VCaP (cell line): ENCODE results near the gene CERS6.

Experiments
- H3K27ac ChIP-seq: fragments of 450-650 bp; 2 replicates; pipeline ENCODE4 v1.5.1; 2017
- TF ChIP-seq, protein P1 (sequence below): fragments of 450-650 bp; conservative IDR thresholded peaks from 2 replicates; pipeline ENCODE4 v1.5.1; 2017; ENCODE audit warnings: mild to moderate bottlenecking, moderate library complexity

CERS6 gene

DNA sequence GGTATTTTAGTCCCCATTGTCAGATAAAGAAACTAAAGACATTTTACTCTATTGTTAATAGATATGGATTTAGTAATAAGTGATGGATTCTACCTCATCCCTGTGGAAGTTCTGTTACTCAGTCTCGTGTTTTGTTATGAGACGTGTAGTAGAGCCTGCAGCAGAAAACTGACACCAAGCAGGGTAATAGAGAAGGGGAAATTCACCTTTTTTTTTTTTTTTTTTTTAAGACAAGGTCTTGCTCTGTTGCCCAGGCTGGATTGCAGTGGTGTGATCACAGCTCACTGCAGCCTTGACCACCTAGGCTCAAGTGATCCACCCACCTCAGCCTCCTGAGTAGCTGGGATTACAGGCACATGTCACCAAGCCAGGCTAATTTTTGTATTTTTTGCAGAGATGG lies 164.5 kb downstream of the CERS6 start:
- TF ChIP-seq, protein P1, sequence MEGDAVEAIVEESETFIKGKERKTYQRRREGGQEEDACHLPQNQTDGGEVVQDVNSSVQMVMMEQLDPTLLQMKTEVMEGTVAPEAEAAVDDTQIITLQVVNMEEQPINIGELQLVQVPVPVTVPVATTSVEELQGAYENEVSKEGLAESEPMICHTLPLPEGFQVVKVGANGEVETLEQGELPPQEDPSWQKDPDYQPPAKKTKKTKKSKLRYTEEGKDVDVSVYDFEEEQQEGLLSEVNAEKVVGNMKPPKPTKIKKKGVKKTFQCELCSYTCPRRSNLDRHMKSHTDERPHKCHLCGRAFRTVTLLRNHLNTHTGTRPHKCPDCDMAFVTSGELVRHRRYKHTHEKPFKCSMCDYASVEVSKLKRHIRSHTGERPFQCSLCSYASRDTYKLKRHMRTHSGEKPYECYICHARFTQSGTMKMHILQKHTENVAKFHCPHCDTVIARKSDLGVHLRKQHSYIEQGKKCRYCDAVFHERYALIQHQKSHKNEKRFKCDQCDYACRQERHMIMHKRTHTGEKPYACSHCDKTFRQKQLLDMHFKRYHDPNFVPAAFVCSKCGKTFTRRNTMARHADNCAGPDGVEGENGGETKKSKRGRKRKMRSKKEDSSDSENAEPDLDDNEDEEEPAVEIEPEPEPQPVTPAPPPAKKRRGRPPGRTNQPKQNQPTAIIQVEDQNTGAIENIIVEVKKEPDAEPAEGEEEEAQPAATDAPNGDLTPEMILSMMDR = no peak
- peak overlapping the region; percentile 73 for H3K27ac ChIP-seq

DNA sequence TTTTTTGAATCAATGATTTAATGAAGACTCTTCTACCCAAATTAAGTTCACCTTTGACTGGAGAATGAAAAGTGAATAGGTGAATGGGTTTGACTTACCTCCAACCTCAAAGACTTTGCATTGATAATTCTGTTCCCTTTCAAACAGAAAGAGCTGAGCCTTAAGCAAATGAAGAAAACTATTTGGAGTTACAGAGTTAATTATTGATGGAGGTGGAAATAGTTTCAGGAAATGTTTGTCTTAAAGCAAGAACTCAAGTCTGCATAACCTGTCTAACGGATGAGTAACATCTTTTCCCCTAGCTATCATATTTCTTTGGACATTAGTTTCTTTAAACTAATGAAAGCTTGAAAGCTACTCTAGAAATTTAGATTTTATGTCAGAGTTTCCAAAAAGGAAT lies 166.5 kb downstream of the CERS6 start:
- TF ChIP-seq, protein P1 = no peak
- H3K27ac ChIP-seq = peak overlapping the region; percentile 73

GRCh38 chr2:168624028-168624427 lies 168.0 kb downstream of the CERS6 start:
- TF ChIP-seq, protein P1 = no peak
- H3K27ac ChIP-seq = peak overlapping the region; percentile 73

DNA sequence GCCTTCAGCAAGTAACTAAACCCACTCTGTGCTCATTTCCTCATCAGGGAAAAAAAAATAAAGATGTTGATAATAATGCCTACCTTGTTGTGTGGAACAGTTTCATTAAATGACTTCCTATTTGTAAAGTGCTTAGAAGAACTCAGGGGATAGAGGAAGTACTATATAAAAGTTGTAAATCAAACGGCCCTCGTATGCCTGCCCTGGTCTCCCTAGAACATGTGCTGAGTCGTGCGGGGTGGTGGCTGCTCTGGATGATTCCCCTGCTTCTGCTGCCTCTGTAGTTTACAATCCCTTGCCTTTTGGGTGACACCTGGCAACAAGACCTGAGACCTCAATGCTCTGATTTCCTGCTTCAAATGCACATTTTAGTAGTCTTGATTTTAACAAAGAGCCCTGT lies 170.0 kb downstream of the CERS6 start:
- TF ChIP-seq, protein P1 = no peak
- no peak overlapping the region for H3K27ac ChIP-seq

GRCh38 chr2:168626647-168627046 lies 170.6 kb downstream of the CERS6 start:
- TF ChIP-seq, protein P1 = no peak
- H3K27ac ChIP-seq = no peak overlapping the region

- peak overlapping the region; percentile 80 for H3K27ac ChIP-seq
- TF ChIP-seq, protein P1 = no peak
Measured at GRCh38 chr2:168632709-168633121, 176.6 kb downstream of the CERS6 start.

- TF ChIP-seq, protein P1 = no peak
- H3K27ac ChIP-seq = peak overlapping the region; percentile 80
Measured at GRCh38 chr2:168633200-168633599, 177.1 kb downstream of the CERS6 start.
